Thyroid gland (tissue), 4 donors: ENCODE measurements around the gene ZFAND3.

Source experiments
- POLR2A ChIP-seq, 2 donors: fragments of 450-650 bp; IDR thresholded peaks; one replicate each; pipeline ENCODE4 v1.6.1; 2017; ENCODE audit warnings: antibody characterized with exemption in 2 of 2, mild to moderate bottlenecking in 2 of 2, moderate library complexity in 1 of 2
- TF ChIP-seq, protein P1 (sequence below), 6 experiments: fragments of 200-600 bp in 3 of 6; fragments of 450-650 bp in 3 of 6; sonication (generic) in 3 of 6; IDR thresholded peaks; one replicate each; pipeline ENCODE4 v1.5.1; 2016 to 2019; ENCODE audit warnings: antibody characterized with exemption in 6 of 6, mild to moderate bottlenecking in 2 of 6, inconsistent platforms in 1 of 6, moderate library complexity in 1 of 6

DNA sequence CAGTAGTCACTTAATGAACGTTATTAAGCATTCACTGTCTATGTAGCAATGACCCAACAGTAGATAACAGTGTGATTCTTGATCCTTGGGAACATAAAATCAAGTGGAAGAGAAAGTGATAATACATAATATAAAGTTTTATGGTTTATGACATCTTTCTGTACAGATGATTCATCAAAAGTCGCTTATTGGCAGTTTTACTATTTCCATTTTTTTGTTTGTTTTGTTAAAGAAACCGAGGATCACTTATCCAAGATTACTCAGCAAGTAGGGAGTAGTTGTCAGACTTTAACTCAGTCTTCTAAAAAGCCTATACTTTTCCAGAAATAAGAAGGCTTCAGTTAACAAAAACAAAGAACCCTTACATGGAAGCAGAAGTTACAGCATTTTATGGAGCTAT is 260.8 kb downstream of the ZFAND3 start:
- TF ChIP-seq, protein P1, sequence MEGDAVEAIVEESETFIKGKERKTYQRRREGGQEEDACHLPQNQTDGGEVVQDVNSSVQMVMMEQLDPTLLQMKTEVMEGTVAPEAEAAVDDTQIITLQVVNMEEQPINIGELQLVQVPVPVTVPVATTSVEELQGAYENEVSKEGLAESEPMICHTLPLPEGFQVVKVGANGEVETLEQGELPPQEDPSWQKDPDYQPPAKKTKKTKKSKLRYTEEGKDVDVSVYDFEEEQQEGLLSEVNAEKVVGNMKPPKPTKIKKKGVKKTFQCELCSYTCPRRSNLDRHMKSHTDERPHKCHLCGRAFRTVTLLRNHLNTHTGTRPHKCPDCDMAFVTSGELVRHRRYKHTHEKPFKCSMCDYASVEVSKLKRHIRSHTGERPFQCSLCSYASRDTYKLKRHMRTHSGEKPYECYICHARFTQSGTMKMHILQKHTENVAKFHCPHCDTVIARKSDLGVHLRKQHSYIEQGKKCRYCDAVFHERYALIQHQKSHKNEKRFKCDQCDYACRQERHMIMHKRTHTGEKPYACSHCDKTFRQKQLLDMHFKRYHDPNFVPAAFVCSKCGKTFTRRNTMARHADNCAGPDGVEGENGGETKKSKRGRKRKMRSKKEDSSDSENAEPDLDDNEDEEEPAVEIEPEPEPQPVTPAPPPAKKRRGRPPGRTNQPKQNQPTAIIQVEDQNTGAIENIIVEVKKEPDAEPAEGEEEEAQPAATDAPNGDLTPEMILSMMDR (IDR thresholded peaks at IDR 0.05), result no peak
- no peak for TF ChIP-seq POLR2A (IDR thresholded peaks at IDR 0.05)
